ENCODE measurements around the gene ALG9.

The ALG9 gene

DNA sequence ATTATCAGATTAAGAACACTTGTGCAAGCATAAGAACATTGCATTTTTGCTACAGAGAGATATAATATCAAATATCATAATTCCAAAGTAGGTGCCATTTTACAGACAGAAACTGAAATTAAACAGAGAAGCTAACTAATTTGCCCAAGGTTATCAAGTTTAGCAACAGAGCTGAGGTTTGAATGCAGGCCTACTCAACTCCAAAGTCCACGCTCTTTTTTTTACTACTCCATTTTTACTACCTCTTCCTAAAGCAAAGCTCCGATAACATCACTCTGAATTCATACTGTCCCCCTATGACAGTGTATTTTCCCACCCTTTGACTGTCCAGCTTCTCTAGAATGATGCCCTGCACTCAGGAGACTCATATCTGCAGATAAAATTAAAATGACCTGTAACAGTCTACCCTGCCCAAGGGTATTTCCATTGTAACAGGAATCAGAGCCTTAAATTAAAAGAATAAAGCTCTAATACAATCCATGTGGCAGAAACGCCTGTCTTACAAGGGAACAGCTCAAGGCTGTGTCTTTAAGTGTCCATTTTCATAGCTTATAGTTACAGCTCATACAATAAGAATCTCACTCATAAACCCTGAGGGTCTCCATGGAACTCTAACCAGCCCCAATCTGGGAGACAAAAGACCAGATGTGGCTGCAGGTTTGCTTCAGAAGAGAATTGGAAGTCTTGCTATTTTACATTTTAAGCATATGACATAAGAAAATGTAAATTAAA, 36.8 kb downstream of the ALG9 start:
- DNase-seq = no peak

DNA sequence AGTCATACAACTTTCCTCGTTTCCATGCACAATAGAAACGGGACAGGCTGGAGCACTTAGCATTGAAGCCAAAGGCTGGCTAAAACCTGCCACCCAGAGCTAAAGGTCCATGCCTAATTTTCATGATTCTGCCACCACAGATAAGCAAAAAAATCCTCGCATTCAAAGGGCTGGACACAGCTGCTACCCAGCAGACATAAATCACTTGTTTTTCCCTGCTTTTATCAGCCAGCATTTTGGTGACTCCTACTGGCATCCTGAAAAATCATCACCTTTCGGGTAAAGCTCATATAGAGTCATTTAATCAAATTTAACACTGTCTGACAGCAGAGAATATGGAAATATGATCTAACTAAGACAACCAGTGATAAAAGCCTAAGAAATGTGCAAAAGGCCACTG, 37.9 kb downstream of the ALG9 start:
- DNase-seq = no peak

DNA sequence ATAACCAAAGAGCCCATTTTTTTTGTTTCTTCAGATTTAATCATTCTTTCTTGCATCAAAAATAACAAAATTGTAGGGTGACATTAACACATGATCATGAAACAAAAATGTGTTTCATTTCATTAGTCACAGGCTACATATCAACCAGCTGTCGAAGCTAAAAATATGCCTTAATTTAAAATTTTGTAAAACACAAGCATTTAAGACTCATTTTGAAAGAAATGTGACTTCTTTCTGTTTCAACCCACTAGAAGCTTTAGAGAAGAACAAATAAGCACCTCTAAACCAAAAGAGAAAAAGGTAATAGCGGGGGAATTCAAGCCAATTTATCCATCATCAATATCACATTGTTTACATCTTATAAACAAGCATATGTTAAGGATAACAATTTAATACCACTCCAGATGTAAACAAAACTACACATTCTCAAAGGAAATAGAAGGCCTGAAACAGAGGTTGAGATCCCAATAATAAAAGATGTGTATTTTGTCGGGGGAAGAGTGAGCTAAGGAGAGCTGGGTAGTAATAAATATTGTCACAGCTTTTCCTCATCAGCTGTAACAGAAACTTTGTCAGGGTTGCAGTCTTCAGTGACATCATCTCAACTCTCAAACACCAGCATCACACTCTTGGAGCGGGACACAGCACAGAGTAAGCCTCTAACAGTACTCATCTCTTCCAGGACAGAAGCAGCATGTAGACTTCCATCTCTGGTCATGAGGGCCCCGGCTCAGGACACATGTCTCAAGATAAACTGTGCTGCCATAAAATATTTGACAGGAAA, 42.0 kb downstream of the ALG9 start:
- no peak for DNase-seq

DNA sequence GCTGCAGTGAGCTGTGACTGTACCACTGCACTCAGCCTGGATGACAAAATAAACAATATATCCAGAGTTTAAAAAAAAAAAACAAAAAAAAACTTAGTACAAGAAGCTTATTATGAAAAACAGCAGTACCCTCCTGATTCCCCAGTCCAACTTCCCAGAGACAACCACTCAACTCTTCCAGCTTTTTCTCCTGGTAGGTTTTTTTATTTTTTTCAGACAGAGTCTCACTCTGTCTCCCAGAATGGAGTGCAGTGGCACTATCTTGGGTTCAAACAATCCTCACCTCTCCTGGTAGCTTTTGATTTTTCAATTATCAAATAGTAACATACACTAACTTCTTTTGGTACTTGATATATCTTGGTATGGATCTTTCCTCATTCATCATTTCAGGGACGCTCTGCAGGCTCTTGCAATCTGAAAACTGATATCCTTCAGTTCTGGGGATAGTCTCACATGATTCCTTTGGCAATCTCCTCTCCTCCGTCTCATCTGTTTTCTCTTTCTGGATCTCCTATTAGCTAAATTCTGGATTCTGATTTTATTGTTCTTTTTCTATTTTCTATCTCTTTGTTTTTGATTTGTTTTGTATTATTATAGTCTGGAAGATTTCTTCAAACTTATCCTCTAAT, 44.9 kb downstream of the ALG9 start:
- DNase-seq = no peak

DNA sequence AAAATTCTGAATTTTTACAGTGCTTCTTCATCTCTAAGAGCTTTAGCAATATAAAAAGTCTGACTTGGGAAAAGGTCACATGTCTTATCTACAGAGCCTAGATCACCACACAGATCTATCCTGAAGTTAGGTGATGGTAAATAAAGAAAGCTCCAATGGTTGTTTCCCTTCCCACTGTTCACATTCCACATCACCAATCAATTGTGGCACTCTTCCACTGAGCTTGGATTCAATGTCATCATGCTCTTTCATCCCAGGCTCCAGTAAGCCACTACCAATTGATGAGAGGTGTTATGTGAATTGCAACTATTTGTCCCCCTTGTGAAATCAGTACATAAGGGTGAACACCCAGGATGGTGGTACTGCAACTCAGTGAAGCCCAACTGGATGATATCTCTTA, 47.8 kb downstream of the ALG9 start:
- no peak for DNase-seq

DNA sequence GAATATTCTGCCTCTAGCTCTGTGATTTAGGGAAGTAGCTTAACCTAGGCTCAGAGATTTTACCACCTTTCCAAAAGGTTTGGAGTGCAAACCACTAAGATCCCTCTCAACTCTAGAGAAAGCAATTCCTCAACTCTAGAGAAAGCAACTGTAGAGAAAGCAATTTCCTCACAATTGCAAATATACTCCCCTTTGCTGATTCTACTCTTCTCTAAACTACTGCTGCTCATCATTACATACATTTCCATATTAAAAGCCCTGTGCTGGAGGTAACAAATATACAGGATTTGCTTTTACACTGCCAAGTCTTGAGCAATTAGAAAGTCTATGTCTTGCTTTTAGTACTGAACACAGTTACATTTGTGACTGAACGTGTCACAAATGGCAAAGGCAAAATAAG, 48.2 kb downstream of the ALG9 start:
- no peak for DNase-seq

DNA sequence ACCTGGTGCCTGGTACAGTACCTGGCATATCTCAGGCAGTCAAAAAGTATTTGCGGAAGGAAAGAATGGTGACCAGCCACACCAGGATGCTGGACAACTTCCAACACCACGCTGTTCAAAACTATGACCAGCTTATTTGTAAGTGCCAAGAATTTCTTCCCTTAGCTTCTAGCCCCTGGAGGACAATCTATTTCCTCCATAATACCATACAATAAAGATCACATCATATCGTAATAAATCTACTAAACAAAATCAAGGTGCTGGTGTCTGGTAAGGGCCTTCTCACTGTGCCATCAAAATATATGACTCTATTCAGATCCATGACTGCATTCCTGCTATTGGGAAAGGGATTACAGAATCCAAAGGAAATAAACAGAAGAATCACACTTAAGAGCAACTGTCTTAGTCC, 51.5 kb downstream of the ALG9 start:
- DNase-seq = no peak

DNA sequence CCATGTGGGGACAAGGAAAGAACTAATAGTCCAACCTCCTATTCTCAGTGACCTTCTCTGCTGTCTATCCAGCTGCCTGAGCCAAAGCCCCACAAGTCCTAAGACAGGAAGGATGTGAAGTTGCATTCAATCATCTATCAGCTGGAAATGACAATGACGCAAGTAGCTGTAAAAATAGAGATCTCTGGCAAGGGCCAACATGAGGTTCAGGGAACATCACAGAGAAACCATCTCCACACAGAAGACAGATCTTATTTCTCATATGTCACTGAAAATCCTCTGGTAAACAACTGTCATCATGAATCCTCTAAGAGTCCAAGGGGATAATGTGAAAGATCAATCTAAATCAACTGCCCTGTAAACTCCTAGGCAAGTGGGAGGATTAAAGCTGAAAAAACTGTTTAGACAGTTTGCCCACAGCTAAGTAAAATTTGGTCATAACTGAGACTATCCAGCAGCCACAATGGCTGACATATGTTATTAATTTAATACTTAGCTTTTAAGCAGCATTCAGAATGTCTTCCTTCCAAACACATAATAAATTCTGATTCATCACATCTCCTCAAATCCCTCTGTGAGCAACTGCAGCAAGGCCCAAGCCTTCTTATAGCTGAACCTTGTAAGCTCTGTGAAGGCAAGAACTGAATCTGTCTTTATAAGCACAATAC, 52.1 kb downstream of the ALG9 start:
- DNase-seq = no peak

DNA sequence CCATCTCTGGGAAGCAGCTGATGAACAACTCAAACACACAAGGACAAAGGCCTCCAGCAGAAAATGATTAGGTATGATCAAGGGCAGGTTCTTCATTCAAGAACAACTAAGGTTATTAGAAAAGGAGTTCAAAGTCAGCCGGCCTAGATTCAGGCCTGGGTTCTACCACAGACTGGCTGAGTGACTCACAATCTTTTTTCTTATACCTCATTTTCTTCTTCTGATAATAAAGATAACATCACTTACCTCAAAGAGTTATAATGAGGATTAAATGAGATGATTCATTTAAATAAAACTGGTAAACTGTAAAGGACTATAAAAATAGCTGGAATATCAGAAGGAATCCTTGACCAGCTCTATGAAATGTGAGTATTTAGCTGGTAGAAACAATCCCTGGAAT, 55.9 kb downstream of the ALG9 start:
- no peak for DNase-seq

DNA sequence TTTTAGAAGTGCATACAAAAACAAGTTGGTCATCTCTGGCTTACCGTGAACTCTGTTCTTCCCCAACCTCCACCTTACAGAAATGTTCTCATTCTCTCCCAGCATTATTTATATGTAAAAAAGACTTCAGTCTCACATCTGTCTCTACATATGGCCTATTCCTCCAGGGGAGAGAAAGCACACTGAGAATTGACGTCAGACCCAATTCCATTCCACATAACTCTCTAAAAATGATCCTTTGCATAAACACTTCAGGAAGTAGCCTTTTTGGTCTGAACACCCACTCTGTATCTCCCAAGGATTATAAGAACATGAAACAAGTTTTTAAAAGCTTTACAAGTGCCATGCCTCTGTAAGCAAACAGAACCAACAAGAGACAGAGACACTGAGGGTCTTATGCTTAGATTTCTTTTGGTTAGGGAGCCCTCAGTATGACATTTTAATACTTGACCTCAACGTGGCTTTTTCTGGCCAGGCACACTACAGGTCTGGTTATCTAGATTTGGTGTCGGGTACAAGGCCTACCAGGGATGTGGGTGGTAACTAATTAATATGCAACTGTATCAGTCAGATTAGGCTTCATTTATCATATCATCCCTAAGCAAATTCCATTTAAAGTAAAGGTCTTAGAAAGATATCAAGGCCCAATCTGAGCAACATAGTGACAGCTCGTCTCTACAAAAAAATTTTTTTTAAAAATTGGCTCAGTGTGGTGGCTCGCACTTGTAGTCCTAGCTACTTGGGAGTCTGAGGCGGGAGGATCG, 56.6 kb downstream of the ALG9 start:
- no peak for DNase-seq

DNA sequence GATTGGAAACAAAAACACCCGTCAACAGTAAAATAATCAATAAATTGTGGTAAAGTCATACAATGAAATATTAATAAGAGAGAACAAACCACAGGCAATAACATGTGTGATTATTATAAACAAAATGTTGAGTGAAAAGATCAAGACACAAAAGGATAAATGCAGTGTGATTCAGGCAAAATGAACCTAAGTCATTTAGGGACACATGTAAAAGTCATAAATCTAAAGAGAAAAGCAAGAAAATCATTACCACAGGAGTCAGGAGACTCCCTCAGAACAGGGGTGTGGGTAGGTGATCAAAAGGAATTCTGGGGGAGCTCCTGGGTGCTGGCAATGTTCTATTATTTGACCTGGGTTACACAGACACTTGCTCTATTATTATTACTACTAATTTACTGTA, 57.3 kb downstream of the ALG9 start:
- DNase-seq = no peak

DNA sequence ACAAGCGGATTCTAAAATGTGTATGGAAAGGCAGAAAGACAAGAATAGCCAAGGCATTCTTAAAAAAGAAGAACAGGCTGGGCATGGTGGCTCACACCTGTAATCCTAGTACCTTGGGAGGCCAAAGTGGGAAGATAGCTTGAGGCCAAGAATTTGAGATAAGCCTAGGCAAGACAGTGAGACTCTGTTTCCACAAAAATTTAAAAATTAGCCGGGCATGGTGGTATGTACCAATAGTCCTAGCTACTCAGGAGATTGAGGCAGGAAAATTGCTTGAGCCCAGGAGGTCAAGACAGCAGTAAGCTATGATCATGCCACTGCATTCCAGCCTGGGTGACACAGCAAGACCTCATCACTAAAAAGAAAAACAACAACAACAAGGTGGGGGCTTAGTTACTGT, 59.2 kb downstream of the ALG9 start:
- DNase-seq = no peak

DNA sequence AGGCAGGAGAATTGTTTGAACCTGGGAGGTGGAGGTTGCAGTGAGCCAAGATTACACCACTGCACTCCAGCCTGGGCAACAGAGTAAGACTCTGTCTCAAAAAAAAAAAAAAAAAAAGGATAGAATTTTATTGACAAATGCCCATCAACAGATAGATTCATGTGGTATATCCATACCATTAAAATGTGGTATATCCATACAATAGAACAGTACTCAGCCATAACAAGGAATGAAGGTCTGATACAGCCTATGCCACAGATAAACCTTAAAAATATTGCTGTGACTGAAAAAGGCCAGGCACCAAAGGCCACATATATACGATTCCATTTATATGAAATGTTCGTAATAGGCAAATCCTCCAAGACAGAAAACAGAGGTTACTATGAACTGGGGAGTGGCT, 59.9 kb downstream of the ALG9 start:
- DNase-seq = no peak

DNA sequence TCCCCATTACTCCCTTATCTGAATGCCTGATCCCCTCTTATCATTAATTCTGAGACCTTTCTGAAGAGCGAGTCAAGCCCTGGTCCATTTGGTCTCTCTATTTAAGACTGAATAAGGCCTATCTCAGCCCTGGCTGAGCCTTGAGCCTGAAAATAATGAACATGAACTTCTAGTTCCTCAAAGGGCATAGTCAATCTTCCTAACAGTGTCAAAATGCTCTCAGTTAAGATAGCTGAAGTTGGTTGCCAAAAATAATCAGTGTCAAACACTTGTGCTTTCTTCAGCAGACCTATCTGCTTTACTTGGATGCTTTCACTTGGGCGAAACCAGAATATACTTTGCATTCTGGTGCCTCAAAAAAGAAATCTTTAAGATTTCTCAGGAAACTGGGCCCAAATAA, 62.5 kb downstream of the ALG9 start:
- DNase-seq = no peak

DNA sequence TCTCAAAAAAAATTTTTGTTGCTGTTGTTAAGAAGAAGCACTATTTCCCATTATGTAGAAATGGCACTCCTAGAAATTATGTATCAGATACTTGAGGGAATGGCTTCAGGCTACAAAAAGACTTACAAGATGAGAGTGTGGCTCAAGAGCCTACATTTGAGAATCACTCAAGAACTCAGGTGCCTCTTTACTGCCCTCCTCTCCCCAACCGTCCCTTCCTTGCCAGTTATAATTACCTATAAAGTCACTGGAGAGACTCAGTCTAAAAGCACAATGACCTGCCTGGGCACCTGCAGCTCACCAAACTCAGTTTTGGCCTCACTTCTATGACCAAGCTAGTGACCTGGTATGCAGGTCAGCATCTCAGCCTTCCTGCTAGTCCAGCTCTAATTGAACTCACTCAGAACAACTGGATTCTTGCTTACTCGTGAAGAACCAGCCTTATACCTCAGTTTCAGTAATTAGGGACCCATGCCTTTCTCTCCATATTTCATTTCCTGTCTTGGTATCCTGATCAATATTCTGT, 63.3 kb downstream of the ALG9 start:
- no peak for DNase-seq

DNA sequence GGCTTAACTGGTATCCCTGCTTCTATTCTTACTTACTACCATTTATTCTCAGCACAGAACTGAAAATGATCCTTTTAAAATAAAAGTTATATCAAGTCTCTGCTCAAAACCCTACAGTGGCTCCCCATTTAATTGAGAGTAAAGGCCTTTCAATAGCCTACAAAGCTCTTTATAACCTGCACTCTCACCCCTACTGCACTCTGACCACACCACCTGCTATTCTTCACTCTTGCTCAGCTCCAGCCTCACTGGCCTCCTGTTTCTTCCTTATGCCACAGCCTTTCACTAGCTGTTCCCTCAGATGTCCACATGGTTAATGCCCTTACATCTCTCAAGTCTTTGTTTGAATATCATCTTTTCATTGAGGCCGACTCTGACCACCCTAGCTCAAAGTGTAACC, 64.3 kb downstream of the ALG9 start:
- DNase-seq = no peak

DNA sequence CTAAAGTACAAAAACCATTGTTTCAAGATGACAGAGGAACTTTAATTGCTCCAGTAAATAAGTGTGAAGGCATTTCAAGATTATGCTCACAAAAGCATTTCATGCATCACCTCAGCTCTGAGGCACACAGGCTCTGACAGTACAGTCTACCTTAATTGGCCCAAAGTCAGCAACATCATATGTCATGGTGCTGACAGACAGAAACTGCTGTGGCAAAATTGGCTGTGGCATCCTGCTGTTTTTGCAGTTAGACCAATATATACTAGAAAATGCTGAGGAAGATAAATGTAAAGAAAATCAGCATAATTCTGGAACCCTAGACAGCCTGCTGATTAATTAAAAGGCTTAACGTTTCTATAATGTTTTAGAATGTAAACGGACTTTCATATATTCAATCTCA, 70.2 kb downstream of the ALG9 start:
- DNase-seq = no peak

DNA sequence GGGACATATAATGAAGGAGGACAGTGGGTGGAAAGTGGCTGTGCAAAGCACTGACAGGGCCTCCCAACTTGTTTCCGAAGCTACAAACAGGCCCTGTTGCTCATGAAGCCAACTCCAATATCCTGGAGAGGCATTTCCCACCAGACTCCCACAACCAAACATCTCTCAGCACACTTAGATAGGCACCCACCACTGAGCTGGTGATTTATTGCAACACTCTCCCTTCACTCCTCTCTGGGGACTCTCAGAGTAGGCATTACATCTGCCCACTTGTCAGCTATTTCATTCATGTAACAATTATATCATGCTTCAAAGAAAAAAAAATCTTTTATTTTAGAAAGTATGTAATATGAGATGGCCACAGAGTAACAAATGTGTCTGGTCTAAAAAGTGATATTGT, 73.1 kb downstream of the ALG9 start:
- DNase-seq = no peak

DNA sequence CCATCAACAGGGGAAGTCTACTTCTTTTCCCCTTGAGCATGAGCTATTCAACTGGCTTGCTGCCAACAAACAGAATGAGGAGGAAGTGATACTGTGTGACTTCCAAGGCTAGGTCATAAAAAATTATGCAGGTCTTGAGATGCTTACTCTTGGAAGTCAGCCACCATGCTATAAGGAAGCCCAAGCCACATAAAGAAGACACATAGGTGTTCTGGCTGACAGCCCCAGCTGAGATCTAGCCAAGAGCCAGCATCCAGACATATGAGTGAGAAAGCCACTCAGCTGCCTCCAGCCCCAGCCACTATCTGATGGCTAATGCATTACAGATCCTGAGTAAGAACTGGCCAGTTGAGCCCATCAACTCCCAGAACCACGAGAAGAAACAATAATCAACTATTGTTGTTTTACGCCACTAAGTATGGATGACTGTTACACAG, 74.2 kb downstream of the ALG9 start:
- no peak for DNase-seq

DNA sequence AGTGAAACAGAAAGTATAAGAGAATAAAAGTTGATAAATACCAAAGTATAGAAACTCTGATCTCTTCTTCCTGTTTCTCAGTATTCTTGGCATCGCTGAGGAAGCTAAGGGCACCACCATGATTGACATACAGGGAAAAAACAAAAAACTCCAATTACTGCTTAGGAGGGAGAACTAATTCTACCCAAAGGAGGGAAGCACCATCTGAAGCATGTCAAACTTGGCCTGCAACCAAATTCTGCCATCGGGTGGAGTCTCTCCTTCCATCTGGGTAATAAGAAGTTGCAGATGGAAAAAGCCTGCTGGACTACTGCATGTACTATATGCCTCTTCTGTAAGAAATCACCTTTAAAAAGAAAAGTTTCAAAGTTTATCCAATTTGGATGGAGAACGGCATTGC, 74.7 kb downstream of the ALG9 start:
- DNase-seq = no peak

DNA sequence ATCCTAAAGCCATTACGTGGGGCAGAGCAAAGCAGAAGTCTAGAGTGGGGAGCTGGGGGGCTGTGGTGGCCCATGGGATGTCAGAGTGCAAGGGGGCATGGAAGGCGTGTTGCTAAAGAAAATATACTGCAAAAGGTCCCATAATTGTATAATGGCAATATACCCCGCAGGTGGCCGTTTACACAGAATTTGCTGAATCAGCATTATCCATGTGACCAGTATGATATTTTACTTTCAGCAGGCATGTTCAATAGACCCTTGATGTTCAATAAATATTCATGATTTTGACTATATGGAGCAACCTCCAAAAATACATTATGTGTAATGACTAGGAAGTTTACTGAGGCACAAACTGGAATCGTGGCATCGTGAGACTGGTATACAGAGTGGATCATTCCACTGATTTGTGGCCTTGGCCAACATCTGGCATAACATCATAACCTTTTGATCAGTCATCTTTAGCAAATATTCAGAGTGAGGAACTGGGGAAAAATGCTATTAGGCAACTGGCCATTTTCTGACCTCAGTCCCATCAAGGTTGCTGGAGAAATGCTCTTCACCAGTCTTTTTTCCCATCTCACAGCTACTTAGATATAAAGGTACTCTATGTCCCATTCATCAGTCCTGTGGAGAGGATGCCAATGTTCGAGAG, 75.9 kb downstream of the ALG9 start:
- no peak for DNase-seq

DNA sequence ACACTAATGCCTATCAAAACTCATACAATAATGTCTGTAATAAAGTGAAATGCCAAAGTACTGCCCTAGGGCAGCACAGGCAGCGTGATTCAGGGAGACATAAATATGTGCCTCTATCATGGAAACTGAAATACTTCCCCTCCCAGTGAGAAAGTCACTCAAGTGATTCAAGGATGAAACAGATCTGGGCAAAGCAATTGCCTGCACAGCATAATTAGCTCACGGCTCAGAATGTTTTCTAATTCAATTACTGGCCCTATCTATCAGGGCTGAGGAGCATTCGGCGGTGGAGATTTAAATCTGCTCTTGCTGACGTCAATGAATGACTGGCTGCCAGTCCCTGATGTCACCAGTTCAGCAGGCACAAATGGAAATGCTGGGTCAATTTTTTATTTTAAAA, 77.5 kb downstream of the ALG9 start:
- DNase-seq = no peak
